Measurements from ENCODE around the gene EEF1A2. TPM values are rescaled to one million over a fixed set of nuclear protein-coding genes. Genes with fewer than 3 reads are reported as not detected.

EEF1A2 gene
- total and polyA plus RNA-seq, 2 donors from 2014 or later: 1.5 to 18.1 TPM

DNA sequence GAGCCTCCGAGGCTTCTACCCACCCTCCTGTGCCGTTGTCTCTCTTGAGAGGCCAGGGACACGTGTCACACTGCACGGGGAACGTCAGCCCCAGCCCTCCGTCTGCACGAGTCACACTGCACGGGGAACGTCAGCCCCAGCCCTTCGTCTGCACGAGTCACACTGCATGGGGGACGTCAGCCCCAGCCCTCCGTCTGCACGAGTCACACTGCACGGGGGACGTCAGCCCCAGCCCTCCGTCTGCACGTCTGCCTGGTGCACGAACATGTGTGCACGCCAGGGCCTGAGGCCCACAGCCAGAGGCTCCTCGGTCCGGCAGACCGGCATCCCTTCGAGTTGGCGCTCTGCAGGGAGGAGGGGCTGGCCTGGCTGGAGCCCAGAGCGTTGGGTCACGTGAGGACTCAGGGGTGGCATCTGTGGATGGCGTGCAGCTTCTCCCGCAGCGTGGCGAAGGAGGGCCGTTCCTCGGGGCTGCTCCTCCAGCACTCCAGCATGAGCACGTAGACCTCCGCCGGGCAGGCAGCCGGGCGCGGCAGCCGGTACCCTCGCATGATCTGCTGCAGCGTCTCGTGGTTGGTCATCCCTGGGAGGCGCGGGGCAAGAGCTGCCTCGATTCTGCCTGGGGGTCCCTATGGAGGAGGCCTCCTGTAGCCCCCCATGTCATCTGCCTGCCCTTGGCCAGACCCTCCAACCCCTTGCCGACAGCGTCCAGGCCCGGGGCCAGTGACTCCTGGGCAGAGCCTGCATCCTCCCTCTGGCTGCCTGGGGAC, 41.7 kb upstream of the EEF1A2 start:
- Histone ChIP-seq H3K27ac (ENCODE audit: low read depth in 2 of 2, low read length in 2 of 2) (no peak overlapping the region), H3K27me3 (ENCODE audit: control insufficient read depth, insufficient read depth, low read length) (no peaks in the 10 kb centered on the region), H3K9me3 (ENCODE audit: control insufficient read depth in 2 of 3, insufficient read depth in 1 of 3, low read length in 3 of 3) (no peaks in the 10 kb centered on the region), H3K9ac (ENCODE audit: low read length in 3 of 3) (no peak overlapping the region), H3K36me3 (ENCODE audit: control insufficient read depth in 2 of 3, insufficient read depth in 3 of 3, low read length in 3 of 3) (no peaks in the 10 kb centered on the region), H3K4me3 (ENCODE audit: low read length in 3 of 3) (no peak overlapping the region), H3K4me1 (ENCODE audit: control insufficient read depth in 2 of 3, insufficient read depth in 2 of 3, low read depth in 1 of 3, low read length in 3 of 3) (peaks cover 0 to 4% (median 0%) of the 10 kb centered on the region in 3 donors)
- intact Hi-C loops (cut with DNase I): no loop called here
- TF ChIP-seq, protein P1, sequence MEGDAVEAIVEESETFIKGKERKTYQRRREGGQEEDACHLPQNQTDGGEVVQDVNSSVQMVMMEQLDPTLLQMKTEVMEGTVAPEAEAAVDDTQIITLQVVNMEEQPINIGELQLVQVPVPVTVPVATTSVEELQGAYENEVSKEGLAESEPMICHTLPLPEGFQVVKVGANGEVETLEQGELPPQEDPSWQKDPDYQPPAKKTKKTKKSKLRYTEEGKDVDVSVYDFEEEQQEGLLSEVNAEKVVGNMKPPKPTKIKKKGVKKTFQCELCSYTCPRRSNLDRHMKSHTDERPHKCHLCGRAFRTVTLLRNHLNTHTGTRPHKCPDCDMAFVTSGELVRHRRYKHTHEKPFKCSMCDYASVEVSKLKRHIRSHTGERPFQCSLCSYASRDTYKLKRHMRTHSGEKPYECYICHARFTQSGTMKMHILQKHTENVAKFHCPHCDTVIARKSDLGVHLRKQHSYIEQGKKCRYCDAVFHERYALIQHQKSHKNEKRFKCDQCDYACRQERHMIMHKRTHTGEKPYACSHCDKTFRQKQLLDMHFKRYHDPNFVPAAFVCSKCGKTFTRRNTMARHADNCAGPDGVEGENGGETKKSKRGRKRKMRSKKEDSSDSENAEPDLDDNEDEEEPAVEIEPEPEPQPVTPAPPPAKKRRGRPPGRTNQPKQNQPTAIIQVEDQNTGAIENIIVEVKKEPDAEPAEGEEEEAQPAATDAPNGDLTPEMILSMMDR (IDR thresholded peaks at IDR 0.05; ENCODE audit: borderline replicate concordance, extremely low read depth, insufficient read depth): no peak
- FAIRE-seq (no peak), DNase-seq (peak in 1 of 5 donors; percentile 48)

DNA sequence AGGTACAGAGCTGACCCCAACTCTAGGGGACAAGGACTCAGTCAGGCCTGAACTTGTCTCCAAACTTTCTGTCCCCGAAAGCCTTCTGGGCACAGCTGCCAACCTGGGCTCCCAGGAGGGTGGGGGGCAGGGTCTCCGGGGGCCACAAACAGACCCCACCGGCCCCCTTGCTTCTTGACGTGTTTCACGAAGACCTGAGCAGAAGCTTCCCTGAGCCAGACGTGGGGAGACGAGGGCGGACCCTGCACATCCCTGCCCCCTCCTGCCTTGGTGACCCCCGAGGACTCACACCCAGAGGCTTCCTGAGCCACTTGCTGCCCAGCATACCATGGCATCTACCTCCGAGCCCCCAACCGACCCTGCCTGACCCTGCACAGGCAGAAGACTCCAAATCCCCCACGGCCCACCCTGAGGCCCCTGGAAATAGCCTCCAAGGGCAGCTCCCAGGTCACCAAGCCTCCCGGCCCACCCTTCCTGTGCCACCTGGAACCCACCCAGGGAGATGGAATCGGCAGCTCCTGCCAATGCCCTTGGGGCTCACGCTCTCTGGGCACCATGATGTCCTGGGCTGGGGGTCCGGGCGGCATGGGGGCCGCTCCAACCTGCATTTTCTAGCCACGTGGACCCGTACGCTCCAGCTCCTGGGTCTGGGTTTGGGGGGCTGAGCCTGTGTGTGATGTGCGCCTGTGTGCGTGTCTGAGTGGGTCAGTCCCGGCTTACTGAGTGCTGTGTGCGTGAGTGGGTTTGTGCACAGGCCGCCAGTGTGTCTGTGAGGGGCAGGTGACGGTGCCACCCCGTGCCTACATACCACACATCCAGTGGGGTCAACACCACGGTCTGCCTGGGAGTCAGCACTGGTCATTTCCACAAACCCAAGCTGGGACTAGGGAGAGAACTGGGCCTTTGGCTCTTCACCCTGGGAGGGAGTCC, 40.8 kb upstream of the EEF1A2 start:
- Histone ChIP-seq H3K27me3 (ENCODE audit: control insufficient read depth, insufficient read depth, low read length) (no peaks in the 10 kb centered on the region), H3K36me3 (ENCODE audit: control insufficient read depth in 2 of 3, insufficient read depth in 3 of 3, low read length in 3 of 3) (no peaks in the 10 kb centered on the region), H3K9me3 (ENCODE audit: control insufficient read depth in 2 of 3, insufficient read depth in 1 of 3, low read length in 3 of 3) (no peaks in the 10 kb centered on the region), H3K4me1 (ENCODE audit: control insufficient read depth in 2 of 3, insufficient read depth in 2 of 3, low read depth in 1 of 3, low read length in 3 of 3) (peaks cover 0 to 4% (median 0%) of the 10 kb centered on the region in 3 donors), H3K4me3 (ENCODE audit: low read length in 3 of 3) (no peak overlapping the region), H3K9ac (ENCODE audit: low read length in 3 of 3) (no peak overlapping the region), H3K27ac (ENCODE audit: low read depth in 2 of 2, low read length in 2 of 2) (no peak overlapping the region)
- no peak for DNase-seq
- intact Hi-C loops (cut with DNase I): loop anchor here (5.0 kb wide), 1 partner anchor 438 kb away; the partner anchor contains the start of gene SAMD10
- no peak for FAIRE-seq
- TF ChIP-seq, protein P1 (IDR thresholded peaks at IDR 0.05; ENCODE audit: borderline replicate concordance, extremely low read depth, insufficient read depth): no peak

DNA sequence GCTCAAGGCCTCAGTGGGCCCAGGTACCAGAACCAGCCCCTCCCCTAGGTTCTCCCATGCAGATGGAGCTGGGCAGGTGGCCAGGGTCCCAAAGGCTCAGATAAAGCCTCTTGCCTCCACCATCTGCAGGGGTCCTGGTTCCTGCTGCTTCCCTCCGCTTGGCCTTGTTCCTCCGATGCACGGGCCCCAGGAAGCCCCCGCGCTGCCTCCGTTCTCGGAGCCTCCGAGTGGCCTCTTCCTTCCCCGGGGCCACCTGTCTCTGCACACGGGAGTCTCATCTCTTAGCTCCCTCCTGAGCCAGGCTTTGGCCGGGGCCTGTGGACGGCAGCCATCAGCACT, 40.2 kb upstream of the EEF1A2 start:
- H3K9ac ChIP-seq (ENCODE audit: low read length in 3 of 3): no peak overlapping the region
- TF ChIP-seq, protein P1 (IDR thresholded peaks at IDR 0.05; ENCODE audit: borderline replicate concordance, extremely low read depth, insufficient read depth): no peak
- FAIRE-seq (no peak), DNase-seq (peak in 1 of 5 donors; percentile 73)
- no peaks in the 10 kb centered on the region for H3K27me3 ChIP-seq (ENCODE audit: control insufficient read depth, insufficient read depth, low read length)
- no peaks in the 10 kb centered on the region for H3K36me3 ChIP-seq (ENCODE audit: control insufficient read depth in 2 of 3, insufficient read depth in 3 of 3, low read length in 3 of 3)
- intact Hi-C loops (cut with DNase I): loop anchor here (5.0 kb wide), 1 partner anchor 438 kb away; the partner anchor contains the start of gene SAMD10
- H3K4me3 ChIP-seq (ENCODE audit: low read length in 3 of 3): no peak overlapping the region
- H3K9me3 ChIP-seq (ENCODE audit: control insufficient read depth in 2 of 3, insufficient read depth in 1 of 3, low read length in 3 of 3): no peaks in the 10 kb centered on the region
- peaks cover 0 to 4% (median 0%) of the 10 kb centered on the region in 3 donors for H3K4me1 ChIP-seq (ENCODE audit: control insufficient read depth in 2 of 3, insufficient read depth in 2 of 3, low read depth in 1 of 3, low read length in 3 of 3)
- H3K27ac ChIP-seq (ENCODE audit: low read depth in 2 of 2, low read length in 2 of 2): no peak overlapping the region

All from kidney (tissue), 14 donors.